ENCODE measurements around the gene SWAP70. TPM values are rescaled to one million over a fixed set of nuclear protein-coding genes. Genes with fewer than 3 reads are reported as not detected.

The SWAP70 gene
- total and polyA plus RNA-seq, 2 of the 8 experiments (the other 6 are each of a cell fraction or from before 2014, with no cell fraction given), result 14.8 to 37.5 TPM

GRCh38 chr11:9784602-9785315, 120.9 kb downstream of the SWAP70 start:
- Histone ChIP-seq H3K9me3 (ENCODE audit: insufficient read depth in 2 of 2, low read depth in 1 of 2, low read length in 1 of 2) (no peaks in the 10 kb centered on the region), H4K20me1 (replicated peaks in 1 of 2; ENCODE audit: control insufficient read depth in 1 of 2, insufficient read depth in 2 of 2, low read length in 2 of 2) (peaks cover 0 to 2% of the 10 kb centered on the region in 2 experiments), H3K23me2 (ENCODE audit: low read depth, low read length) (no peaks in the 10 kb centered on the region), H2AK5ac (ENCODE audit: low read depth, low read length) (no peak overlapping the region), H3K9ac (replicated peaks in 1 of 4; ENCODE audit: extremely low read depth in 1 of 4, low read depth in 3 of 4, low read length in 3 of 4) (no peak overlapping the region), H2BK15ac (ENCODE audit: low read length) (no peak overlapping the region), H3K27ac (ENCODE audit: low read depth, low read length) (no peak overlapping the region), H3K4ac (replicated peaks; ENCODE audit: insufficient read length, low read depth, low read length) (no peak overlapping the region), H3K79me1 (ENCODE audit: low read depth, low read length) (no peaks in the 10 kb centered on the region), H3K18ac (ENCODE audit: extremely low read depth, low read length) (no peak overlapping the region), H2BK20ac (ENCODE audit: low read length) (no peak overlapping the region), H3K4me2 (ENCODE audit: insufficient read depth in 1 of 2, low read depth in 2 of 2, low read length in 2 of 2) (no peak overlapping the region), H3K56ac (replicated peaks; ENCODE audit: insufficient read length, low read depth, low read length) (no peak overlapping the region), H4K5ac (ENCODE audit: insufficient read length, low read depth, low read length) (no peak overlapping the region), H4K8ac (ENCODE audit: extremely low read depth, insufficient read depth, low read length) (no peak overlapping the region), H2BK5ac (ENCODE audit: low read depth, low read length) (no peak overlapping the region), H4K91ac (replicated peaks; ENCODE audit: insufficient read length, low read length) (no peak overlapping the region), H3K23ac (ENCODE audit: insufficient read length) (no peak overlapping the region), H3K36me3 (ENCODE audit: control insufficient read depth in 2 of 4, insufficient read depth in 4 of 4, low read length in 3 of 4) (peaks cover 7 to 46% (median 23%) of the 10 kb centered on the region in 4 experiments), H3K4me3 (ENCODE audit: extremely low read depth in 1 of 4, insufficient read depth in 2 of 4, low read depth in 3 of 4, low read length in 4 of 4) (no peak overlapping the region), H3K79me2 (ENCODE audit: control insufficient read depth in 1 of 2, insufficient read depth in 2 of 2, low read length in 2 of 2) (no peaks in the 10 kb centered on the region), H3K14ac (ENCODE audit: insufficient read length) (no peak overlapping the region), H3K27me3 (replicated peaks in 1 of 4; ENCODE audit: control insufficient read depth in 3 of 4, extremely low read depth in 1 of 4, insufficient read depth in 3 of 4, low read length in 3 of 4) (no peaks in the 10 kb centered on the region), H2AFZ (ENCODE audit: low read length) (no peak overlapping the region), H2BK12ac (ENCODE audit: low read depth, low read length) (no peak overlapping the region), H2BK120ac (replicated peaks; ENCODE audit: low read depth, low read length) (no peak overlapping the region), H3K4me1 (replicated peaks in 1 of 4; ENCODE audit: control insufficient read depth in 3 of 4, insufficient read depth in 4 of 4, low read length in 3 of 4) (no peaks in the 10 kb centered on the region)
- FAIRE-seq (no peak), DNase-seq (ENCODE audit: low read depth in 1 of 2, low spot score in 2 of 2) (no peak)
- POLR2A ChIA-PET (ENCODE audit: partially characterized antibody), result interaction anchor here (1.1 kb wide), 1 partner anchor 9 kb away, joined by 3 read pairs; no protein-coding TSS in a partner anchor
- no peak for TF ChIP-seq SRF (IDR thresholded peaks at IDR 0.05; ENCODE audit: low read depth, low read length)
- TF ChIP-seq KDM4A (IDR thresholded peaks at IDR 0.05; ENCODE audit: low read depth, low read length, severe bottlenecking), result no peak
- no peak for TF ChIP-seq POLR2A (IDR thresholded peaks at IDR 0.05; ENCODE audit: control extremely low read depth in 1 of 2, low read depth in 2 of 2, low read length in 2 of 2)
- no peak for TF ChIP-seq POLR2AphosphoS5 (IDR thresholded peaks at IDR 0.05; ENCODE audit: low read depth, low read length)
- no peak for TF ChIP-seq CTCF (IDR thresholded peaks at IDR 0.05; ENCODE audit: control extremely low read depth in 1 of 3, insufficient read depth in 1 of 3, low read depth in 1 of 3, low read length in 3 of 3)
- no peak for TF ChIP-seq KDM1A (IDR thresholded peaks at IDR 0.05; ENCODE audit: borderline replicate concordance, low read length)
- TF ChIP-seq SUZ12 (IDR thresholded peaks at IDR 0.05; ENCODE audit: low read length), result no peak
- 90% methylated on average over 6 of the region's 6 CpGs; no CpG with 5 or more reads in 1 of the 2 experiments for WGBS, 2 experiments (ENCODE audit: extremely low coverage in 1 of 2, insufficient coverage in 1 of 2, insufficient read length in 1 of 2, insufficient replicate concordance in 2 of 2, low coverage in 1 of 2, low lambda C conversion rate in 2 of 2, missing lambda C conversion rate in 1 of 2)
- CTCF ChIA-PET (ENCODE audit: partially characterized antibody), result no interaction called here
